ENCODE measurements around the gene MAN1C1. TPM values are rescaled to one million over a fixed set of nuclear protein-coding genes. Genes with fewer than 3 reads are reported as not detected.

Gene MAN1C1
- total and polyA plus RNA-seq, 9 of the 15 experiments (the other 6 are each of a cell fraction or from before 2014, with no cell fraction given) = 0.04 to 0.44 (median 0.10) TPM; not detected in 3

DNA sequence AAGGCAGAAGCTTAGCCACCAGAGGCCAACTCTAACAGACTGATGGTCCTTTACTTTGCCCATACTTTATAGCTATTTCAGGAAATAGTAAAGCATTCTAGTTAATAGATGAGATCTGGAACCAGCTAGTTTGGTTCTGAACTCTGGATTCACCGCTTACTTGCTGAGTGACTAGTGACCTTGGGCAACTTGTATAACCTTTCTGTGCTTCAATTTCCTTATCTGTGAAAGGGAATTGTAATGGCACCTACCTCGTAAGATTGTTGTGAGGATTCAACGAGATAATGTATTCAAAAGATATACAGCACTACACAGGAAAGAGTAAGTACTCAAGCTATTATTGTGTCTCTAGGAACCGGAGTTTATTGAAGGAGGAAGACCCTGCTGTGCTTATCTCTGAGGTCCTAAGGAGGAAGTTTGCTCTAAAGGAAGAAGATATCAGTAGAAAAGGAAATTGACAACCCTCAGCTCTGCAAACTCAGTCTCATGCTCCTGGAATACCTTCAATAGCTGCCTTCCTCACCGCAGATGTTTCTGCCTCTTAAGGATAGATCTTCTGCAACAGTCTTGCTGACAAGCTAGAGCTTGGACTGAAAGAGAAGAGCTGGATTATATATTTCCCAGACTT lies 215.1 kb downstream of the MAN1C1 start (continued):
- TF ChIP-seq JUND (IDR thresholded peaks at IDR 0.05; ENCODE audit: borderline replicate concordance, low read depth, low read length) (no peak), JUND (tag; IDR thresholded peaks at IDR 0.05; ENCODE audit: borderline replicate concordance, low read depth, low read length) (no peak), SLC30A9 (CRISPR knock-in tag; IDR thresholded peaks at IDR 0.05) (no peak), ZNF766 (CRISPR knock-in tag; conservative IDR thresholded peaks at IDR 0.05) (no peak), MEIS2 (IDR thresholded peaks at IDR 0.05; ENCODE audit: partially characterized antibody) (no peak), ZNF24 (IDR thresholded peaks at IDR 0.05) (no peak), NELFE (IDR thresholded peaks at IDR 0.05; ENCODE audit: insufficient read depth, insufficient read length) (no peak), SAP30 (IDR thresholded peaks at IDR 0.05; ENCODE audit: borderline replicate concordance, insufficient read depth, low read depth, low read length, poor library complexity, severe bottlenecking) (no peak), ZNF3 (CRISPR knock-in tag; IDR thresholded peaks at IDR 0.05) (no peak), STAT5A (IDR thresholded peaks at IDR 0.05; ENCODE audit: borderline replicate concordance, low read length) (no peak), CEBPG (CRISPR knock-in tag; IDR thresholded peaks at IDR 0.05) (no peak), CEBPG (tag; conservative IDR thresholded peaks at IDR 0.05 in 1 of 2, IDR thresholded peaks at IDR 0.05 in 1 of 2) (no peak), RNF2 (IDR thresholded peaks at IDR 0.05) (no peak)
- TF ChIP-seq, protein P1, sequence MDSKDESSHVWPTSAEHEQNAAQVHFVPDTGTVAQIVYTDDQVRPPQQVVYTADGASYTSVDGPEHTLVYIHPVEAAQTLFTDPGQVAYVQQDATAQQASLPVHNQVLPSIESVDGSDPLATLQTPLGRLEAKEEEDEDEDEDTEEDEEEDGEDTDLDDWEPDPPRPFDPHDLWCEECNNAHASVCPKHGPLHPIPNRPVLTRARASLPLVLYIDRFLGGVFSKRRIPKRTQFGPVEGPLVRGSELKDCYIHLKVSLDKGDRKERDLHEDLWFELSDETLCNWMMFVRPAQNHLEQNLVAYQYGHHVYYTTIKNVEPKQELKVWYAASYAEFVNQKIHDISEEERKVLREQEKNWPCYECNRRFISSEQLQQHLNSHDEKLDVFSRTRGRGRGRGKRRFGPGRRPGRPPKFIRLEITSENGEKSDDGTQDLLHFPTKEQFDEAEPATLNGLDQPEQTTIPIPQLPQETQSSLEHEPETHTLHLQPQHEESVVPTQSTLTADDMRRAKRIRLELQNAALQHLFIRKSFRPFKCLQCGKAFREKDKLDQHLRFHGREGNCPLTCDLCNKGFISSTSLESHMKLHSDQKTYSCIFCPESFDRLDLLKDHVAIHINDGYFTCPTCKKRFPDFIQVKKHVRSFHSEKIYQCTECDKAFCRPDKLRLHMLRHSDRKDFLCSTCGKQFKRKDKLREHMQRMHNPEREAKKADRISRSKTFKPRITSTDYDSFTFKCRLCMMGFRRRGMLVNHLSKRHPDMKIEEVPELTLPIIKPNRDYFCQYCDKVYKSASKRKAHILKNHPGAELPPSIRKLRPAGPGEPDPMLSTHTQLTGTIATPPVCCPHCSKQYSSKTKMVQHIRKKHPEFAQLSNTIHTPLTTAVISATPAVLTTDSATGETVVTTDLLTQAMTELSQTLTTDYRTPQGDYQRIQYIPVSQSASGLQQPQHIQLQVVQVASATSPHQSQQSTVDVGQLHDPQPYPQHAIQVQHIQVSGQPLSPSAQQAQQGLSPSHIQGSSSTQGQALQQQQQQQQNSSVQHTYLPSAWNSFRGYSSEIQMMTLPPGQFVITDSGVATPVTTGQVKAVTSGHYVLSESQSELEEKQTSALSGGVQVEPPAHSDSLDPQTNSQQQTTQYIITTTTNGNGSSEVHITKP (IDR thresholded peaks at IDR 0.05; ENCODE audit: partially characterized antibody) = no peak
- TF ChIP-seq, protein P2, sequence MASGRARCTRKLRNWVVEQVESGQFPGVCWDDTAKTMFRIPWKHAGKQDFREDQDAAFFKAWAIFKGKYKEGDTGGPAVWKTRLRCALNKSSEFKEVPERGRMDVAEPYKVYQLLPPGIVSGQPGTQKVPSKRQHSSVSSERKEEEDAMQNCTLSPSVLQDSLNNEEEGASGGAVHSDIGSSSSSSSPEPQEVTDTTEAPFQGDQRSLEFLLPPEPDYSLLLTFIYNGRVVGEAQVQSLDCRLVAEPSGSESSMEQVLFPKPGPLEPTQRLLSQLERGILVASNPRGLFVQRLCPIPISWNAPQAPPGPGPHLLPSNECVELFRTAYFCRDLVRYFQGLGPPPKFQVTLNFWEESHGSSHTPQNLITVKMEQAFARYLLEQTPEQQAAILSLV (tag; IDR thresholded peaks at IDR 0.05) = no peak
- TF ChIP-seq, protein P3, sequence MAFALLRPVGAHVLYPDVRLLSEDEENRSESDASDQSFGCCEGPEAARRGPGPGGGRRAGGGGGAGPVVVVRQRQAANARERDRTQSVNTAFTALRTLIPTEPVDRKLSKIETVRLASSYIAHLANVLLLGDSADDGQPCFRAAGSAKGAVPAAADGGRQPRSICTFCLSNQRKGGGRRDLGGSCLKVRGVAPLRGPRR (CRISPR knock-in tag; IDR thresholded peaks at IDR 0.05) = no peak
- TF ChIP-seq, protein P4, sequence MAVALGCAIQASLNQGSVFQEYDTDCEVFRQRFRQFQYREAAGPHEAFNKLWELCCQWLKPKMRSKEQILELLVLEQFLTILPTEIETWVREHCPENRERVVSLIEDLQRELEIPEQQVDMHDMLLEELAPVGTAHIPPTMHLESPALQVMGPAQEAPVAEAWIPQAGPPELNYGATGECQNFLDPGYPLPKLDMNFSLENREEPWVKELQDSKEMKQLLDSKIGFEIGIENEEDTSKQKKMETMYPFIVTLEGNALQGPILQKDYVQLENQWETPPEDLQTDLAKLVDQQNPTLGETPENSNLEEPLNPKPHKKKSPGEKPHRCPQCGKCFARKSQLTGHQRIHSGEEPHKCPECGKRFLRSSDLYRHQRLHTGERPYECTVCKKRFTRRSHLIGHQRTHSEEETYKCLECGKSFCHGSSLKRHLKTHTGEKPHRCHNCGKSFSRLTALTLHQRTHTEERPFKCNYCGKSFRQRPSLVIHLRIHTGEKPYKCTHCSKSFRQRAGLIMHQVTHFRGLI (CRISPR knock-in tag; IDR thresholded peaks at IDR 0.05) = no peak
- TF ChIP-seq, protein P5, sequence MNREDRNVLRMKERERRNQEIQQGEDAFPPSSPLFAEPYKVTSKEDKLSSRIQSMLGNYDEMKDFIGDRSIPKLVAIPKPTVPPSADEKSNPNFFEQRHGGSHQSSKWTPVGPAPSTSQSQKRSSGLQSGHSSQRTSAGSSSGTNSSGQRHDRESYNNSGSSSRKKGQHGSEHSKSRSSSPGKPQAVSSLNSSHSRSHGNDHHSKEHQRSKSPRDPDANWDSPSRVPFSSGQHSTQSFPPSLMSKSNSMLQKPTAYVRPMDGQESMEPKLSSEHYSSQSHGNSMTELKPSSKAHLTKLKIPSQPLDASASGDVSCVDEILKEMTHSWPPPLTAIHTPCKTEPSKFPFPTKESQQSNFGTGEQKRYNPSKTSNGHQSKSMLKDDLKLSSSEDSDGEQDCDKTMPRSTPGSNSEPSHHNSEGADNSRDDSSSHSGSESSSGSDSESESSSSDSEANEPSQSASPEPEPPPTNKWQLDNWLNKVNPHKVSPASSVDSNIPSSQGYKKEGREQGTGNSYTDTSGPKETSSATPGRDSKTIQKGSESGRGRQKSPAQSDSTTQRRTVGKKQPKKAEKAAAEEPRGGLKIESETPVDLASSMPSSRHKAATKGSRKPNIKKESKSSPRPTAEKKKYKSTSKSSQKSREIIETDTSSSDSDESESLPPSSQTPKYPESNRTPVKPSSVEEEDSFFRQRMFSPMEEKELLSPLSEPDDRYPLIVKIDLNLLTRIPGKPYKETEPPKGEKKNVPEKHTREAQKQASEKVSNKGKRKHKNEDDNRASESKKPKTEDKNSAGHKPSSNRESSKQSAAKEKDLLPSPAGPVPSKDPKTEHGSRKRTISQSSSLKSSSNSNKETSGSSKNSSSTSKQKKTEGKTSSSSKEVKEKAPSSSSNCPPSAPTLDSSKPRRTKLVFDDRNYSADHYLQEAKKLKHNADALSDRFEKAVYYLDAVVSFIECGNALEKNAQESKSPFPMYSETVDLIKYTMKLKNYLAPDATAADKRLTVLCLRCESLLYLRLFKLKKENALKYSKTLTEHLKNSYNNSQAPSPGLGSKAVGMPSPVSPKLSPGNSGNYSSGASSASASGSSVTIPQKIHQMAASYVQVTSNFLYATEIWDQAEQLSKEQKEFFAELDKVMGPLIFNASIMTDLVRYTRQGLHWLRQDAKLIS (CRISPR knock-in tag; IDR thresholded peaks at IDR 0.05) = no peak
